Heart right ventricle (tissue), 16 donors: Measurements from ENCODE around the gene CTSD. TPM values are rescaled to one million over a fixed set of nuclear protein-coding genes. Genes with fewer than 3 reads are reported as not detected.

ENCODE experiments used
- ATAC-seq, 8 donors: fragments of 200-7000 bp; cut with Tn5 transposase; one replicate each; pipeline ENCODE4 v1.9.1; 2020; ENCODE audit warnings: mild to moderate bottlenecking in 8 of 8, moderate library complexity in 8 of 8, moderate number of reproducible peaks in 1 of 8
- DNase-seq, 2 donors: peaks; one replicate each; pipeline ENCODE4 v3.0.0-alpha.2; 2020
- H3K27ac ChIP-seq, 10 donors: fragments of 200-600 bp; sonication (generic) in 2 of 10; one replicate each; pipeline versions ENCODE4 v1.5.0 to v1.8.0; 2020 to 2022; ENCODE audit warnings: mild to moderate bottlenecking in 3 of 10
- H3K27me3 ChIP-seq, 7 donors: fragments of 200-600 bp; one replicate each; pipeline ENCODE4 v1.8.0; 2021 to 2022; ENCODE audit warnings: mild to moderate bottlenecking in 2 of 7
- H3K36me3 ChIP-seq, 9 donors: fragments of 200-600 bp; sonication (generic) in 1 of 9; one replicate each; pipeline versions ENCODE4 v1.5.0 to v1.8.0; 2020 to 2022; ENCODE audit warnings: mild to moderate bottlenecking in 2 of 9
- H3K4me1 ChIP-seq, 9 donors: fragments of 200-600 bp; sonication (generic) in 1 of 9; one replicate each; pipeline versions ENCODE4 v1.5.0 to v1.8.0; 2020 to 2022; ENCODE audit warnings: mild to moderate bottlenecking in 4 of 9
- H3K4me3 ChIP-seq, 10 donors: fragments of 200-600 bp; sonication (generic) in 2 of 10; one replicate each; pipeline versions ENCODE4 v1.5.0 to v1.8.0; 2020 to 2022; ENCODE audit warnings: mild to moderate bottlenecking in 7 of 10, moderate library complexity in 2 of 10
- H3K9me3 ChIP-seq, 11 donors: fragments of 200-600 bp in 10 of 11; sonication (generic) in 2 of 11; one replicate each; pipeline versions ENCODE4 v1.5.0 to v1.8.0; 2013 to 2022; ENCODE audit warnings: mild to moderate bottlenecking in 2 of 11, control low read depth in 1 of 11, moderate library complexity in 1 of 11
- WGBS, 2 donors: extraction: QIAGEN DNeasy Blood & Tissue Kit; methylation state at CpG; one replicate each; pipeline ENCODE4 v1.1.7; 2013; ENCODE audit warnings: inconsistent platforms in 1 of 2; 5-methylcytosine and 5-hydroxymethylcytosine counted together
- intact Hi-C, 10 donors: fragments of 100-400 bp; cut with DNase I; formaldehyde crosslinking; loops; one replicate each; pipeline versions ENCODE4 v1.11.1 to v1.14.2; 2022
- polyA plus RNA-seq, 2 donors: library from polyadenylated mRNA; stranded (reverse); fragments of 200-250 nt; gene quantifications; one replicate each; pipeline ENCODE4 v1.2.3, GENCODE V29; 2013
- total RNA-seq, 10 donors: library from RNA; stranded (reverse); fragmentation: NEBNext Ultra II Directional in 3 of 10; extraction: Animal tissue kit (Norgen Biotek cat#: 25700) in 3 of 10; gene quantifications; one replicate each; pipeline versions ENCODE4 v1.2.1 to v1.2.4, GENCODE V29; 2021 to 2023
- TF ChIP-seq, protein P1 (sequence below), 9 donors: fragments of 200-600 bp; sonication (generic) in 2 of 9; IDR thresholded peaks; one replicate each; pipeline versions ENCODE4 v1.5.0 to v1.8.0; 2021 to 2022; ENCODE audit warnings: antibody characterized with exemption in 9 of 9, mild to moderate bottlenecking in 5 of 9, moderate library complexity in 1 of 9
- donor health status: Arrhythmogenic right ventricular cardiomyopathy.
- donor health status: ischemic (EF 13 %, LVEDD 7.1; RV severe dilation, severe dysfunction).
- donor health status: healthy with polysubstance abuse.
- donor health status: DM: no; HTN: yes; CAD: no.
- donor health status: DM: no; HTN: no; CAD: no.
- donor health status: ischemic (EF 25% LVEDD 6.9; RV normal size, moderate dysfunction).
- donor health status: ischemic (EF 25% LVEDD 5.7; RV mildly dilated, moderate dysfunction).
- donor health status: healthy.
- donor health status: DM: yes; HTN: yes; CAD: no.
- donor health status: Ischemic cardiomyopathy.
- donor health status: ischemic (EF 35%, LVEDD 5.7; RV mildly dilated, moderate dysfunction).
- donor health status: nonischemic (EF 11% LVEDD 7.7; RV severe dilation, severe dysfunction).
- donor health status: DM: yes; HTN: yes; CAD: no.
- donor health status: PGD.
- donor health status: ischemic (EF 29% LVEDD 5.4; RV normal size, mild dysfunction).
- donor health status: nonischemic (EF 23%, LVEDD 6.1; RV moderate dilation, normal function).

CTSD gene
- total and polyA plus RNA-seq, 12 donors, result 431 to 1,070 (median 786) TPM

DNA sequence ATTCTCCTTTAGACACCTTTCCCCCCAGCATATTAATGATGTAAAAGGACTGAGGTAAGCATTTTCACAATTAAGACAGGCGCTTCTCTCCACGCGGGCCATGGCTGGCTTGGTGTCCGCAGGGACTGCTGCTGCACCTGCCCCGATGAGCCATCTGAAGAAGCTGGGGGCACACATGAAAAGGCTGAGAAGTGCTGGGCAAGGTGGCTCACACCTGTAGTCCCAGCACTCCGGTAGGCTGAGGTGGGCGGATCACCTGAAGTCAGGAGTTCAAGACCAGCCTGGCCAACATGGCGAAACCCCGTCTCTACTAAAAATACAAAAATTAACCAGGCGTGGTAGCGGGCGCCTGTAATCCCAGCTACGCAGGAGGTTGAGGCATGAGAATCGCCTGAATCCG lies 45.4 kb downstream of the CTSD start:
- no peak overlapping the region for H3K4me3 ChIP-seq
- no peaks in the 10 kb centered on the region for H3K9me3 ChIP-seq
- no peak for ATAC-seq
- TF ChIP-seq, protein P1, sequence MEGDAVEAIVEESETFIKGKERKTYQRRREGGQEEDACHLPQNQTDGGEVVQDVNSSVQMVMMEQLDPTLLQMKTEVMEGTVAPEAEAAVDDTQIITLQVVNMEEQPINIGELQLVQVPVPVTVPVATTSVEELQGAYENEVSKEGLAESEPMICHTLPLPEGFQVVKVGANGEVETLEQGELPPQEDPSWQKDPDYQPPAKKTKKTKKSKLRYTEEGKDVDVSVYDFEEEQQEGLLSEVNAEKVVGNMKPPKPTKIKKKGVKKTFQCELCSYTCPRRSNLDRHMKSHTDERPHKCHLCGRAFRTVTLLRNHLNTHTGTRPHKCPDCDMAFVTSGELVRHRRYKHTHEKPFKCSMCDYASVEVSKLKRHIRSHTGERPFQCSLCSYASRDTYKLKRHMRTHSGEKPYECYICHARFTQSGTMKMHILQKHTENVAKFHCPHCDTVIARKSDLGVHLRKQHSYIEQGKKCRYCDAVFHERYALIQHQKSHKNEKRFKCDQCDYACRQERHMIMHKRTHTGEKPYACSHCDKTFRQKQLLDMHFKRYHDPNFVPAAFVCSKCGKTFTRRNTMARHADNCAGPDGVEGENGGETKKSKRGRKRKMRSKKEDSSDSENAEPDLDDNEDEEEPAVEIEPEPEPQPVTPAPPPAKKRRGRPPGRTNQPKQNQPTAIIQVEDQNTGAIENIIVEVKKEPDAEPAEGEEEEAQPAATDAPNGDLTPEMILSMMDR (IDR thresholded peaks at IDR 0.05), result no peak
- H3K36me3 ChIP-seq, result no peaks in the 10 kb centered on the region
- intact Hi-C loops, result loop anchor here in 3 of 10 donors (2.0 to 10.0 kb wide), 4 partner anchors 20 to 46 kb away; partner anchors contain the start of genes CTSD (in 2 of the 3) and IFITM10 (in 1 of the 3)
- peaks cover 0 to 14% (median 0%) of the 10 kb centered on the region in 9 donors for H3K4me1 ChIP-seq
- 93% methylated on average over 15 of the region's 15 CpGs for WGBS, 2 donors
- no peak for DNase-seq
- peaks cover 0 to 12% (median 0%) of the 10 kb centered on the region in 7 donors for H3K27me3 ChIP-seq
- peak overlapping the region in 6 of 10 donors; percentile 16 to 64 (median 50) for H3K27ac ChIP-seq

DNA sequence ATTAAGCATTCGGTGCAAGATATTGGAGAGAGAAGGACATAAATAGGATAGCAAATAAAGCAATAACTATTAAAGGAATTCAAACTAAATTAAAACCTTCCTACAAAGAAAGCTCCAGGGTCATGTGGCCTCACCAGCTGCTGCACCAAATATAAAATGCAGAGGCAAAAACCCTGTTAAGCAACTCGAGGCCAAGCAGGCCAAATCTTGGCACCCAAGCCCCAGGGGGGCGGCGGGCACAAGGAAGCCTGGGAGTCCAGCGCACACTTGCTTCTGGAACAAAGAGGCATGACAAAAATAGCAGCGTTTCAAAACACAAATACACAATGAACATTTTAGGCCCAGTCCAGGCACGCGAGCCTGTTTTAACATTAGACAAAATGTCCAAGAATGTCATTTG lies 46.0 kb downstream of the CTSD start:
- no peak overlapping the region for H3K4me3 ChIP-seq
- no peaks in the 10 kb centered on the region for H3K36me3 ChIP-seq
- peak; percentile 27 to 62 for DNase-seq
- 56 to 63% methylated on average over 8 of the region's 8 CpGs for WGBS, 2 donors
- peak in 7 of 8 donors; percentile 57 to 88 (median 77) for ATAC-seq
- TF ChIP-seq, protein P1 (IDR thresholded peaks at IDR 0.05), result no peak
- peaks cover 0 to 14% (median 0%) of the 10 kb centered on the region in 9 donors for H3K4me1 ChIP-seq
- H3K9me3 ChIP-seq, result no peaks in the 10 kb centered on the region
- intact Hi-C loops, result loop anchor here in 3 of 10 donors (2.0 to 10.0 kb wide), 4 partner anchors 21 to 47 kb away; partner anchors contain the start of genes CTSD (in 2 of the 3) and IFITM10 (in 1 of the 3)
- peaks cover 0 to 10% (median 0%) of the 10 kb centered on the region in 7 donors for H3K27me3 ChIP-seq
- H3K27ac ChIP-seq, result peak overlapping the region in 8 of 10 donors; percentile 10 to 64 (median 44)

DNA sequence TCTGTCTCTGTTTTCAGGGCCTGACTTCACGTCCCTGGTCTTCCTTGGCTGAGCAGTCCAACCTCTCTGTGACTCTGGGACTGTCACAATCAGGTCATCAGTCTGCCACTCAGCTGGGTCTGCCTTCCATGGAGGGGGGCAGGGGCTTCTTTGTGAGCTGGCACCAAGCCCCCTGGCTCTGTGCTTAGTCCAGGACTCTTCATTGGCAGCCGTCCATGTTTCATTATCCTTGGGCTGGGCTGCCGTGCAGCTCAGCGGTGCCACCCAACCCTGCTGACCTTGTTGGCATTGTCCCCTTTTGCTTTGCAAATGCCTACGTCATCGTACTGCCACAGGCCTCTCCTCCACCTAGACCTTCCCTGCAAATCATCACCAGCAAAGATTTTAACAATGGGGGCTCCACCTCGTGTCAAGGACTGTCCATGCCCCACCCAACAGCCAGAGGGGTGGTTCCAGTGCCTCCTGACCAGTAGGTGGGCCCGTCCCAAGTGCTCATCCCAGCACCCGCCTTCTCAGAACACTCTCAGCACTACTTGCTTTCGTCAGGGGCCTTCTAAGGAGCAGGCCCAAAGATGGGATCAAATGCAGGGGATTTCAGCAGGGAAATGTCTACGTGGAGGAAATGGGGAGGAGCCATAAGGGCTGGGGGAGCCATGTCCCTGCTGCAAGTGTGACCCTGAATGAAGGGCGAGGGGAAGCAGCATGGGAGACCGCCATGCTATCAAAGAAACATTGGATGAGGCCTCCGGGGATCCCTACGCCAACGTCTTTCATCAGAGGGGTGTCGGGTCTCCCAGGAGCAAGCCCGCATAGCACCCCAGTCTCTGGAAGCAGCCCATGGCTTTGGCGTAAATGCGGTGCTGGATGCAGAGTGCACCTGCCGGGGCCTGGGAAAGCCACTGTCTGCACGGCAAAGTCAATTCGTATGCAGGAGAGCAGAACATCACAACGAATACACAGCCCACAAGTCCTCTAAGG lies 48.5 kb downstream of the CTSD start:
- H3K27me3 ChIP-seq, result peaks cover 0 to 3% (median 0%) of the 10 kb centered on the region in 7 donors
- intact Hi-C loops, result loop anchor here in 3 of 10 donors (5.0 to 10.0 kb wide), 3 partner anchors 37 to 50 kb away; partner anchors contain the start of genes CTSD (in 2 of the 3) and IFITM10 (in 1 of the 3)
- TF ChIP-seq, protein P1 (IDR thresholded peaks at IDR 0.05), result no peak
- H3K9me3 ChIP-seq, result peaks cover 0 to 5% (median 0%) of the 10 kb centered on the region in 11 donors
- H3K36me3 ChIP-seq, result no peaks in the 10 kb centered on the region
- DNase-seq (peak; percentile 23 to 35), ATAC-seq (peak in 7 of 8 donors; percentile 75 to 94 (median 86))
- 78 to 80% methylated on average over 24 of the region's 24 CpGs for WGBS, 2 donors
- H3K27ac ChIP-seq, result no peak overlapping the region
- peaks cover 0 to 14% (median 0%) of the 10 kb centered on the region in 9 donors for H3K4me1 ChIP-seq
- no peak overlapping the region for H3K4me3 ChIP-seq

DNA sequence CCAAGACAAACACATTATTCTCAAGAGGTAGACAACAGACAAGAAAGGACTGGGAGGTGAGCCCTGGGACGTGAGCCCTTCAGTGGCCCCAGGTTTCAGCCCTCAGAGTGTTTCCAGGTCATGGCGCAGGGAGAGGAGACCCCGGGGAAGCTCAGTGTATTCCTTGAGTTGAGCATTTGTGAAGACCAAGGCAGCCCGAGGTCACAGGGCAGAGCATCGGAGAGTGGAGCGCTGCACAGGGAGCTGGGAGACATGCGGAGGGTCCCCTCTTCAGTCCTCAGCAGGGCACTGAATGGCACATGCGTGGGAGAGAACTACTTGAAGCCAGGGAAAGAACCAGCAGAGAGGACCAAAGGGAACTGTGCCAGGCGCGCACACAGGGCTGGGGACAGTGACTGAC lies 55.0 kb downstream of the CTSD start:
- Histone ChIP-seq H3K36me3 (no peaks in the 10 kb centered on the region), H3K27me3 (peaks cover 0 to 4% (median 0%) of the 10 kb centered on the region in 7 donors), H3K9me3 (peaks cover 0 to 5% (median 0%) of the 10 kb centered on the region in 11 donors), H3K4me1 (no peaks in the 10 kb centered on the region), H3K27ac (no peak overlapping the region), H3K4me3 (no peak overlapping the region)
- TF ChIP-seq, protein P1 (IDR thresholded peaks at IDR 0.05), result no peak
- intact Hi-C loops, result loop anchor here in 3 of 10 donors (5.0 kb wide), 3 partner anchors 49 to 119 kb away; partner anchors contain the start of gene CTSD (in 1 of the 3)
- ATAC-seq (no peak), DNase-seq (no peak)
- WGBS, 2 donors, result 87 to 89% methylated on average over 10 of the region's 10 CpGs
